A172 (cell line): ENCODE results near the gene DYNC1I2. TPM values are rescaled to one million over a fixed set of nuclear protein-coding genes. Genes with fewer than 3 reads are reported as not detected.
"Not testable (repeated sequence)": the region's sequence is repeated elsewhere in the genome, so short reads cannot be mapped to it uniquely, and the experiment has no call there.

ENCODE experiments used
- DNase-seq: peaks from one replicate; pipeline ENCODE4 v3.0.0-alpha.2; 2015; ENCODE audit warnings: low spot score
- total RNA-seq: library from RNA; depleted of rRNA; stranded (reverse); fragments of >200 nt; shearing (Covaris generic); gene quantifications from 2 replicates; pipeline ENCODE4 v1.2.3, GENCODE V29; 2014; rRNA removed

Gene DYNC1I2
- total RNA-seq, 1 experiment from 2014 or later = 181 TPM

DNA sequence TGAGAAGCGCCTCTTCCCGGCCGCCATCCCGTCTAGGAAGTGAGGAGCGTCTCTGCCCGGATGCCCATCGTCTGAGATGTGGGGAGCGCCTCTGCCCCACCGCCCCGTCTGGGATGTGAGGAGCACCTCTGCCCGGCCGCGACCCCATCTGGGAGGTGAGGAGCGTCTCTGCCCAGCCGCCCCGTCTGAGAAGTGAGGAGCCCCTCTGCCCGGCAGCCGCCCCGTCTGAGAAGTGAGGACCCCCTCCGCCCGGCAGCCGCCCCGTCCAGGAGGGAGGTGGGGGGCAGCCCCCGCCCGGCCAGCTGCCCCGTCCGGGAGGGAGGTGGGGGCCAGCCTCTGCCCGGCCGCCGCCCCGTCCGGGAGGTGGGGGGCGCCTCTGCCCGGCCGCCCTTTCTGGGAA lies 87.3 kb downstream of the DYNC1I2 start:
- not testable (repeated sequence) for DNase-seq

DNA sequence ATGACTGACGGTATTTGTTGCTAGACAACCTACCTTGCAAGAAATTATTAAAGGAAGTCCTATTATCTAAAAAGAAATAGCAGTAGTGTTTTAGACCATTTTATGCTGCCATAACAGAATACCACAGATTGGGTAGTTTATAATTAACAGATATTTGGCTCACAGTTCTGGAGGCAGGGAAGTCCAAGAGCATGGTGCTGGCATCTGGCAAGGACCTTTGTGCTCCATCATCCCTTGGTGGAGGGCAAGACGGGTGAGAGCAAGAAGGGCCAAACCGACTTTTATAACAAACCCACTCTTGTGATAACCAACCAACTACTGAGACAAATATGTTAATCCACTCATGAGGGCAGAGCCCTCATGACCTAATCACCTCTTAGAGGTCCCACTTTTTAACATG lies 91.2 kb downstream of the DYNC1I2 start:
- no peak for DNase-seq

DNA sequence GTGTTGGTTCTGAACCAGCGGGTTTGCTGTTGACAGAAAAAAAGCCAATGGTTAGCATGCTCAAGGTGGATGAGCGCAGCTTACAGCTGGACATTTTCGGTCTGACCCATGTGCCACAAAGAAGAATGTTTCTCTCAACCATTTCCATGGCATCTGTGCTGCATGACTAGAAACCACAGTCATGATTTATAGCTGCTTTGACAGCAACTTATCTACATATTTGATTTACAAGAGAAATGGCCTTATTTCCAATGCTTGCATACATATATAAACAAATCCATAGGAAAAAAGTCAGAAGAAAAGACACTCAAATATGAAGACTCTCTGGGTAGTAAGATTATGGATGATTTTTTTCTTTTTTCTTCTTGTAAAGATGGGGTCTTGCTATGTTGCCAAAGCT lies 98.2 kb downstream of the DYNC1I2 start:
- DNase-seq = no peak

DNA sequence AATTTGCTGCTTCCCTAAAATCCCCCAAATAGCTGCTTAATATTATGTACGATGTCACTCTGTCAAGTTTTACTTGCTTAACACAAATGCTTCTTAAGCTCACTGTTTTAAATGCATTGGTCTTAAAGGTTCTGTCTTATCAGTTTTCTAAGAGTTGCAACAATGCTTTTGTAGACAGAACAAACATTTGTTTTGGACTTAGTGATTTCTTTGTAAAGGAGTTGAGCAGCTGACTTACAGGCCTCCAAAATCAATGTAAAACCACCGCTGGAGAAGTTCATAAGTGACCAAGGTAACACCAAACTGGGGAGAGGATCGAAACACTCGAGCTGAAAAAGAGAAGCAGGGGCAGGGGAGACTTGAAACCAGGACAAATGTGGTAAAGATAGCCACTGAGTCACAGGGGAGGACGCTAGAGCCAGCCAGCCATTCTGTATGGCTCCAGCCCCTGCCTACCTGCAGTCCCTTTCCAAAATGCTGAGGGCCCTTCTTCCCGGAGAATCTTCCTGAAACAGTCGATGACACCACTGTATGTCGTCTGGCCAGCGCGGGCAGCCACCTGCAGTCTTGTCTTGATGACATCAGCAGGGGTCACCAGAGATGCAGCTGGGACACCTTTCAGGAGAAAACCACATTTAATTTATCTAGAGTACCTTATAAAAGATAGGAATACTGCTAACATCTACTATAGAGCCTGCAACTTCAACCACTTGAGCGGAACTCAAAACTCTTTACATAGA lies 100.2 kb downstream of the DYNC1I2 start:
- DNase-seq = no peak

DNA sequence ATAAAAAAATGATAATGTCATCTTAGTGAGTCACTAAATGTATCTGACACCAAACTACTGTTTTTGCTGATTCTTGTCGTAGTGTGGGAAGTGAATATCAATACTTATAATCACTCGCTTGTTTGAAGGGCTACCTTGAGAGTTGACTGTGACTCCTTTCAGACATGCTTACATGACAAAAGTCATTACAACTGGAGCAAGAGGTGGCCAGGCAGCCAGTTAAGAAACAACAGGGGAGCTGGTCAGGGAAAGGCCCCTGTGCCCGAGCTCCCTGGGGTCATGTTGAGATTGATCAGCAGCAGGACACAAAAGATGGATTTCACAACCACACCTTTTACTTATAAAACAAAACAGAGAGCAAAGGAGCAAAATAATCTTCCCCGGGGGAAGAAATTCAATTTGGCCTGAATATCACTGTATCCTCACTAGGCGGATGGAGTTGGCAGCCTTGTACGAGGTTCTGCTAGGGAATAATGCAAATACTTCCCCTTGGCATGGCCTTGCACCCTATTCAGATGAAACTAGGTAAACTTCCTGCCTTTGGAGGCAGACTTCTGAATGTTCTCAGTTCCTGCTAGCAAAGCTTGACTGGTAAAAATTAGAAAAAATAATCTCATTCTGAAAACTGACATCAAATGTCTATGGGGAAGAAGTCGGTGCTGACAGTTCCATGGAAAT lies 101.2 kb downstream of the DYNC1I2 start:
- no peak for DNase-seq

DNA sequence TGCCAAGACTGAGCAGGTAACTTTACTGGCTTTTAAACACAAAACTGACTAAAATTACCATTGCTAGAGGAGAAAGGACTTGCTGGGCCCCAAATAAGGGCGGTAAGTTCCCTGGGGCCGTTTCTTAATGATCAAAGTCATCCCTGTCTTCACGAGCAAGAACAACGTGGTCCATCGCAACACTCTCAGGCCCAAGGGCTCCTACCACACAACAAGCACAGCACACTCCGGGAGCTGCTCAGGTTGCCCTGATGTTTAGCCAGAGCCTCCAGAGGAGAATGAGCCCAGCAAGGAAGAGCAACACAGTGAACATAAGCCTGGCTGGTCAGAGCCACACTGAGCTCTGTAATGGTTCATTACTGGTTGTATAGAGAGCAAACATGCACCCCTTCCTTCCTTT lies 102.7 kb downstream of the DYNC1I2 start:
- DNase-seq = no peak

DNA sequence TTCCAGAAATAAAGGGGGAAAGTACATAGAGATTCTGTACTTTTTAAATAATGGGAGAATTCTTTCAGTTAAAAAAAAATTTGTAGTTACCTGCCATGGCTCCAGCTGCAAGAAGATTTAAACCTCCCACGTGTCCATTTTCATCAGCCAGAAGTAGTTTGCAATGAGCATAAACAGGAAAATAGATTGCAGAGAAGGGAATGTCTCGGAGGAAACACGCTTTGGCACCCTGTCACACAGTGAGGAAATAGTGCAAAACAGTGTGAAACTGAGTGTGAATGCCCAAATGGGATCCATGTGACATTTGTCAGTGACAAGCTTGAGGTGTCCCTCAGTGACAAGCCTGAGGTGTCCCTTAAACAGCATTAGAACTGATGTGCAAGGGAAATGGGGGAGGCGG lies 104.1 kb downstream of the DYNC1I2 start:
- DNase-seq = no peak

DNA sequence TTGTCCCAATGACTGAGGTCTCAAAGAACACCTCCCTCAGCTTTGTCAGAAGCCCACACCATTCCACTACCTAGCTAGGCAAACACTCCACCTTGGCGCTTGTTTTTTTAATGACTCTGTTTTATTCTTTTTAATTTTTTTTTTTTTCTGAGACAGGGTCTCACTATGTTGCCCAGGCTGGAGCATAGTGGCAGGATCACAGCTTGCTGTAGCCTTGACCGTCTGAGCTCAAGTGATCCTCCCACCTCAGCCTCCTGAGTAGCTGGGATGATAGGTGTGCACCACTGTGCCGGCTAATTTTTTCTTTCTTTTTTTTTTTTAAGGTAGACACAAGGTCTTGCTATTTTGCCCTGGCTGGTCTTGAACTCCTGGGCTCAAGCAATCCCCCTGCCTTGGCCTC lies 104.9 kb downstream of the DYNC1I2 start:
- no peak for DNase-seq

DNA sequence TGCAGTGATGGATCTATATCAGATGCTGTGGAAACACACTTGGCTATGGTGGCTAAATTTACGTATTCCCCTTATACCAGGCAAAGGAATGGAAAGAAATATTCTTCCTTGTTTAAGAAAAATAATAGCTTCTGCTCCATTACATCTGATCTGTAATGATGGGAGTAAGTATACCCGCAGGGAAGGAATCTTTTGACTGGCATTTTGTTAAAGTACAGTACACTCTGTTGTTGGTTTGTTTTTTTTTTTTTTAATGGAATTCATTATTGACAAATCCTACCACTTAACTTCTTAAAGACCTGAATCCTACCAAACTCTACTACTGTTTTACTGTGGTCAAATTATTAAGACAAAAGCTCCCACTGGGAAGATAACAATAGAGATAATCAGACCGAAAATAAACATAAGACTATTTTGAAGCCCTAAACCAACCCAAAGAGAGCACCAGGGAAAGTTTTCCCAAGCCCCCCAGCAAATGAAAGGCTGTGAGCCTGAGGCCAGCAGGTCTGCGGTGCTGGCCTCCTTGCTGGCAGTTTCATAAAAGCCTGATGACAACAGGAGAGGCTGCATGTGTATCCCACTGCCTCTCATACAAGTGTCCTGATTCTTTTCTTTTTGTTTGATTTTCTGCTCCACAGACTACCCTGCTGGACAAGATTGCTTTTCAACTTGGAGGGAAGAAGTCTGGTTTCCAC lies 105.8 kb downstream of the DYNC1I2 start:
- DNase-seq = no peak

DNA sequence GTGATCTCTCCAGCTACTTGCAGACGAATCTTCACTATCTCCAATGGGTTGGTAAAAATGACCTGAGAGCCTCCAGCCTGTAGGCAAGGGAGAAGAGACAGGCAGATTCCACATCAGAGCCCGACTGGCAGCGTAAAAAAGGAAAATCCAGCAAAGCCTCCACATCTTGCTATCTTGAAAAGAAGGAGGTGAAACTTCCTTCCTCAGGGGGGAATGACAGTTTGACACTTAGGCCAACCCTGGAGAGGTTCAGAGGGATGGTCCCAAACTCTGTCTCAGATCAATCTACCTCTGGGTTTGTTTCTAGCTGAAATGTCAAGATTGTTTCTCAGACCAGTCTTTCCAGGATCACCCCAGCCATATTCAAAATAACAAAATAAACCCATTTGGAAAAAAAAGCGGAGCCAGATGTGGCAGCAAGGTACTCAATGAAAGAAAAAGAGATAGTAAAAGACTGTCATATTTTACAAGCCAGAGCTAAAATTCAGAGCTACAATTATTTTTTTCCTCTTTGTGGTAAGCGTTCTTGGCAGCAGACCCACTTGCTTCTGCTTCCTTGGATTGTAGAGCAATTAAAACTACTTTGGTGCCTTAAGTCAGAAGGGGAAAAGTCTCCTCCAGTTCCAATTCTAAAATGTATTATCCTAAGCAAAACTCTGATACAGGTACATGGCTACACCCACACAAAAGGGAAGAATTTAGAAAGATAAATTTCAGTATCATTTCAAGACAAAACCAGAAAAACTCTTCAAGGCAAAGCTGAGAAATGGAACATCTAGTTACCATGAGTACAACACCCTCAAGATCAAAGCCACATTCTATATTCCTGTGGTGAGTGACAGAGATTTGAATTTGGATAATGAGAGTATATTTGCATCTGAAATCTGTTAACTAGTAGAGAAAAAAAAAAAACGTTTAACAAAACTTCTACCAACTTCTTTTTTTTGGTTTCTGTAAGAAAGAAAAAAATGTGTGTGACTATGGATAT lies 106.7 kb downstream of the DYNC1I2 start:
- no peak for DNase-seq

DNA sequence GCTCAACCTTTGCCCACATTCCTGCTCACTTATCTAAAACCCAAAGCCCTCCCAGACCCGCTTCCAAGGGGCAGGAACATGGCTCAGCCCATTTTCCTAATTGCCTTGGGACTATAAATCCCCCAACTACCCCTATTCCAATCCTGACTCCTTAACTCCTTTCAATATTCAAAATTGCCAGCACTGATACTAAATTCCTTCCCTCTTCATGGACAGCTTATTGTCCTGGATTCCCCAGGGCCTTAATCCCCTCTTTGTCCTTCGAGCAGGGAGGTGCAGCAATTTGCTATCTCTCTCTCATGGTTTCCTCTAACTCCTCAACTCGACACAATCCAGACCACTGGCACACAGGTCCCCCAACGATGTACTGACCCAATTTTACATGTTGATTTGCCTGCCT lies 107.6 kb downstream of the DYNC1I2 start:
- DNase-seq = no peak

Other genes with a start within 250 kb of the DYNC1I2 start
- 159 and 186 TPM in 2 replicates for gene CYBRD1, start 165.0 kb upstream of the DYNC1I2 start, total RNA-seq
- 26.3 and 30.8 TPM in 2 replicates for gene SLC25A12, start 206.8 kb downstream of the DYNC1I2 start, total RNA-seq
- 136 and 197 TPM in 2 replicates for gene HAT1, start 235.0 kb downstream of the DYNC1I2 start, total RNA-seq